HG02759 (cell line): ENCODE results near the gene GGT5.
"Not testable (repeated sequence)": the region's sequence is repeated elsewhere in the genome, so short reads cannot be mapped to it uniquely, and the experiment has no call there.

ENCODE experiments used
- ATAC-seq: cut with Tn5 transposase; IDR thresholded peaks from one replicate; pipeline ENCODE4 v1.9.1; 2021; ENCODE audit warnings: mild to moderate bottlenecking, moderate library complexity; ENCODE audit not compliant: unreplicated experiment

GGT5 gene

DNA sequence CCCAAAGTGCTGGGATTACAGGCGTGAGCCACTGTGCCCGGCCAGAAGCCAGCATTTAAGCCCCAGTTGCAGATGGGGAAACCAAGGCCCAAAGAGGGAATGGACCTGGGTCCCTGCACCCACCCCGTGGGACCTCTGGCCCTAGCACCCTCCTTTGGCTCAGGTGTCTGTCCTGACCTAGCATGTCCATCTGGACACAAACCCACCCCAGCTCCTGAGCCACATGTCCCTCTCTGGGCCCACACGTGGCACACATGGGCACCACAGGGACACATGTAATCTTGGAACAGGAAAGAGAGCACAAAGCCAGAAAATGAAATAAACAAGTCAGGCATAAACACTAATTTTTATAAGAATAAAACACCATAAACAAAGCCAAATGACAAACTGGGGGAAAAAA, 9.6 kb downstream of the GGT5 start:
- no peak for ATAC-seq

DNA sequence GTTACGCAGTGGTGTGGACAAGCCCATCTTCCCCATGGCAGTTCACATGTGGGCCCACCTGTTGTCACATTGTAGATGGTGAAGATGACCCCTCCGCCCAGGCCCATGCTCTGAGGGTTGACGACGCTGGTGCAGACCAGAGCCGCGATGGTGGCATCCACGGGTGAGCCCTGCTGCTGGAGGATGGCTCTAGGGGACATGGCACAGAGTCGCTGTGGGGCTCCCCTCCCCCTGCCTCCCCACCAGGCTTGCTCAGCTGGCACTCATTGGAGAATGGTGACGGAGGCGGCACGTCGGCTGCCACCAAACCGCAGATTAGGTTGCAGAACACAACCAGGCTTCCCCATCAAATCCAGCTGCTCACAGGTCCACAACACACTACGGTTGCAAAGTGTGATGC, 11.1 kb downstream of the GGT5 start:
- ATAC-seq: no peak

DNA sequence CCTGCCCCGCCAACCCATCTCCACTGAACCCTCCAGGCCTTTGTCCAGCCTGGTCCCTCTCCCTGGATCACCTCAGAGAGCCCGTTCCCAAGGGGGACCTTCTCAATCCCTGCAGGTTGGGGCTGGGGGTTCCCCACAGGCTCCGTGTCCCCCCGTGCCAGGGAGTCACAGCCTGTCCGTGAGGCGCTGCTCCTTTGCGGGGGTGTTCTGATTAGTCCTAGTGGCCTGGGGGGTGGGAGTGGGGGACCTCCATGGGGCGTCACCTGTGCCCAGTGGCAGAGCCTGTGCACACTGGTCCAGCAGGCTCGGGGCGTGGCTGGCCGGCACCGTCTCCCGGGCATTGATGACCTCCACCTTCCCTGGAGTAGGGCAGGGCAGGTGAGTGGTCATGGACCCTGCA, 11.6 kb downstream of the GGT5 start:
- ATAC-seq: no peak

DNA sequence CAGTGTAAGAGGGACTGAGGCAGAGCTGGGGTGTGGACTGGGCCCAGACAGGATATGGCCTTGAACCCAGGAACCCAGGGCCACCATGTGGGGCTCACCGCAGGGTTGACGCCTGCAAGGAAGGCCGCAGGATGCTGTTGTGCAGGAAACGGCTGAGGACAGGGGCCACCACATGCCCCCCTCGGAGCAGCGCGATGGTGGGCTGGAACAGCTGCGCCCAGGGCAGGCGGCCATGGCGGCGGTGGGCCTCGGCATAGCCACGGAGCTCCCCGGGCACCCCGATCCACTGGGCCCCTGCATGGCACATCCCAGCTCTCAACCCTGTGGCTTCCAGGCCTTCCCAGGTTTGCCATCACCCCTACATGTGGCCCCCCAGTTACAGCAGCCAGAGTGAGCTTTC, 12.2 kb downstream of the GGT5 start:
- ATAC-seq: no peak

DNA sequence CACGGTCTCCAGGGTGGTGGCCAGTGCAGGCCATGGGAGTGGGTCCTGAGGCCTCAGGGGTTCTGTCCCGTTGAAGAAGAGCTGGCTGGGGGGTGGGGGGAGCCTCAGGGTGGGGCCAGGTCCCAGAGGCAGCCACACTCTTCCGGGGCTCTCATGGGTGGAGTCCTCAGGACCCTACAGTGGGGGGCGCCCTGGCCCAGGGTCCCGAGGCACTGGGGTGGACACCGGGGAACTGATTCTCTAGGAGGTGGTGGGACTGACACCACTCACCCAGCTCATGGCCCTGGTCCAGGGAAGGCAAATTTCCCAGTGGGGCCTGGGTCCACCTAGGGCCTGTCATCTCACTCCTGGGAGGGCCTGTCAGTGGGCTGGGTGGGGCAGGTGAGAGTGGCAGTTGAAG, 12.8 kb downstream of the GGT5 start:
- ATAC-seq: no peak

DNA sequence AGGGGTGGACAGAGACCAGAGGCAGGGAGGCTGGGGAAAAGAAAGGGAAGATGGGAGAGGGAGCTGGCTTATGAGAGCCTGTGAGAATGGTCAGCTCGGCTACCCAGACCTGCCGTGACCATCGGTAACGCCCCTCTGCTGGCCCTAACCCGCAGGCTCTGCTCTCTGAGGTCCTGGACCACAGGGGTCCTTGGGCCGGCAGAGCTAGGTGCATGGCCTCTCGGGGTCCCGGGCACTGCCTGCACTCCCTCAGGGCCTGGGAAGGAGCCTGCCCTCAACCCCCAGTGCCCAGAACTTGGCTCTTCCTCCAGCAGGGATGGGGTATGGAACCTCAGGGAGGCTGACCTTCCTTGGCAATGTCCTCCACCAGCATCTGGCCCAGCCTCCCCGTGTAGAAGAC, 13.2 kb downstream of the GGT5 start:
- no peak for ATAC-seq

DNA sequence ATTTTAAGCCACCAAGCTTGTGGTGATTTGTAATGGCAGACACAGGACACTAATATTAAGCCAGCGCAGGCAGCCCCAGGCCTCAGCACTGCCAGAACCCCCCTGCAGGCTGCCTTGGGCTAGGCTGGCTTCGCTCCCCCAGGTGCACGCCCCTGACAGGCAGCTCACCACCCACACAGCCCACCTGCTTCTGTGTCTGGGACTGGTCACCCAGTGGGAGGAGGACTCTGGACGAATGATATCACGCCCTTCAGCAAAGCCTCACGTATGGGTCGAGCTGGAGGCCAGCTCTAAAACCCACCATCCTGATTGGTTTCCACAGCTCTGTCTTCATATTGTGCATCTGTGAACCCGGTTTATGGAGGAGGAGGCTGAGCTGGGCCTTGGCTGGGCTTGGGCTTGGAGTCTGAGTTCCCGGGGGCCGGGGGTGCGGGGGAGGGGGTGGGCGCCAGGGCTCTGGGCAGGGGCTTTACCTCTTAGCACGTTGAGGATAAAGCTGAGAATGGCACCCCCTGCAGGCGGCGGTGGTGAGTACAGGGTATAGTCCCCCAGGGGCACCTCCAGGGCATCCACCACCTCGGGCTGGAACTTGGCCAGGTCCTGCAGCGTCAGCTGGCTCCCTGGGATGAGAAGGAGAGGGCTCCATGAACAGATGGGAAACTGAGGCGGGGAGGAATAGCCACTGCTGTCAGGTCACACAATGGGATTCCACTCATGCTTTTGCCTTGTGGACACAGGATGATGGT, 13.8 kb downstream of the GGT5 start:
- no peak for ATAC-seq

DNA sequence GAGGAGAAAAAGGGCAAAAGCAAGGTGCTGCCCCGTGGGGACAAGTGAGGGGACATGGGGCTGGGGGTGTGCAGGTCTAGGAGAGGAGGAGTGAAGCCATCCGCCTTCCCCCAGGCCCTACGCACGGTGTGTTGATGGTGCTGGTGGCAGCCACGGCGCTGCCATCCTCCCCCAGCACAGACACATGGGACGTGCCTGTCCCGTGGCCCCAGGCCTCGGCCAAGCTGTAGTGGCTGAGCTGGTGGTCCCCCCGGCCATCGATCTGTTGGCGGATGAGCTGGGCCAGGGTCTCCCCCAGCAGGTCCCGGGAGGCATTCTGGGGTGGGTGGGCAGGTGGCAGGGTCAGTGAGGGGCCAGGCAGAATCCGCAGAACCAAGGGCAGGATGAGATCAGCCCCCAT, 18.9 kb downstream of the GGT5 start:
- no peak for ATAC-seq

DNA sequence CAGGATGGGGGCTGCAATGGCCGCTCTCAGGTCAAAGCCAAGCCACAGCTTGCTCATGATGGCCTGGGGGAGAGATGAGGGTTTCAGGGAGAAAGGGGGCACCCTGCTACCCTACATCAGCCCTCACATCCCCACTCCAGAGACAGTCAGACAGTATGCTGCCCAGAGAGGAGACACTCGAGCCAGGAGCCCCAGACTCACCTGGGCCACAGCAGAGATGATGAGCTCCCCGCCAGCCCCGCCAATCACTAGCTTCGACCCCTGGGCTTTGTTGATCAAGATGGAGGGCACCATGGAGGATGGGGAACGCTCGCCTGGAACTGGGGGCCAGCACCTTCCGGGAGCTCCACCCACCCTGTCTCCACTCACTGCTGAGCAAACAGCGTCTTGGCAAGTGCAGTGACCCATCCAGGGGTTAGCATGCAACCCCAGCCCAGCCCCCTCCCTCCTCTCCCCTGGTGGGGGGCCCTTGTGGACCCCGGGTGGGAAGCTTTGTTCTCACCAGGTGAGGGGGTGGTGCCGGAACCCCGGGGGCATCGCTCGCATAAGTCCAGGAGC, 19.8 kb downstream of the GGT5 start:
- no peak for ATAC-seq

DNA sequence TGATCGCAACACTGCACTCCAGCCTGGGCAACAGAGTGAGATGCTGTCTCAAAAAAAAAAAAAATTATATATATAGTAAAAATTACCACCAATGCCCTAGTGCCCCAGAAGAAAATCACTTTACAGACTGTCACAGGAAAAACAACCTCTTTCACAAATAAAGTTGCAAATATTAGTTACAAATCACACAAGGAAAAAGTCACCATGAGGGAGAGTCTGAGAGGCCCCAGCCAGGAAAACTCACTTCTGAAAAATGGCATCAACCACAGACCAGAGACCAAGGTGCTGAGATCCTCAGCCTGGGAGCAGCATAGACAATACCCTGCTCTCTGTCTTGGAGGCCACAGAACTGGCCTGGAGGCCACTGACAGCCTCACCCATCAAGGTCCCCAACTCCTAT, 20.4 kb downstream of the GGT5 start:
- ATAC-seq: no peak

DNA sequence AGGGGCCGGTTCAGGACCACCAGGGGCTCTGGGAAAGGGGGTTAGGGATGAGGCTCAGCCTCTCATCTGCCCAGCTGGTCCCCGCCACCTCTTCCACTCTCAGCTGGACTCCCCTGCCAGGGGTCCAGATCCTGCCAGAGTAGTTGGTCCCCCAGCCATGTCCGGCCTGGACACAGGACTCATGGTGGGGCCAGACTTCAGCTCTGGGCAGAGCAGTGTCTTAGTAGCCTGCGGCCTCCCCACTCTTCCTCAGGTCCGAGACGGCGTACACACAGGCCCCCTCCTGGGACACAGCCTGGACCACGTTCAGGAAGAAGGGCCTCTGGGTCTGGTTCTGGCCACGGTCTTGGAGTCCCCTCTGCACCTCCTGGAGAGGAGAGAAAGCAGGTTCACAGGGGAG, 25.1 kb downstream of the GGT5 start:
- ATAC-seq: no peak

DNA sequence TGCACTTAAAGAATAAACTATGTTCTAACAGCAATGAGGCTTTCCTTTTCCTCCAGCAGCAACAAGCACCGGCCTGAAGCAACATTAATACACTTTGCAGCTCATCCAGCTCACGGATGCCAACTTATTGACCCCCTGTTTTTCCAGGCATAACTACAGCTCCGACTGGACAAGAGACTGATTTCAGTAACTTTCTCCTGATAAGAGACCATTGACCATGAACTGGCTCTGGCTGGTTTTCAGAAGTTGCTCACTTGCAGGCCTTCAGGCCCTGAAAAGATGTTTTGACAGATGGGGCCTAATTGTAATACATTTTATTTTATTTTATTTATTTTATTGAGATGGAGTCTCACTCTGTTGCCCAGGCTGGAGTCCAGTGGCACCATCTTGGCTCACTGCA, 27.5 kb downstream of the GGT5 start:
- ATAC-seq: no peak

DNA sequence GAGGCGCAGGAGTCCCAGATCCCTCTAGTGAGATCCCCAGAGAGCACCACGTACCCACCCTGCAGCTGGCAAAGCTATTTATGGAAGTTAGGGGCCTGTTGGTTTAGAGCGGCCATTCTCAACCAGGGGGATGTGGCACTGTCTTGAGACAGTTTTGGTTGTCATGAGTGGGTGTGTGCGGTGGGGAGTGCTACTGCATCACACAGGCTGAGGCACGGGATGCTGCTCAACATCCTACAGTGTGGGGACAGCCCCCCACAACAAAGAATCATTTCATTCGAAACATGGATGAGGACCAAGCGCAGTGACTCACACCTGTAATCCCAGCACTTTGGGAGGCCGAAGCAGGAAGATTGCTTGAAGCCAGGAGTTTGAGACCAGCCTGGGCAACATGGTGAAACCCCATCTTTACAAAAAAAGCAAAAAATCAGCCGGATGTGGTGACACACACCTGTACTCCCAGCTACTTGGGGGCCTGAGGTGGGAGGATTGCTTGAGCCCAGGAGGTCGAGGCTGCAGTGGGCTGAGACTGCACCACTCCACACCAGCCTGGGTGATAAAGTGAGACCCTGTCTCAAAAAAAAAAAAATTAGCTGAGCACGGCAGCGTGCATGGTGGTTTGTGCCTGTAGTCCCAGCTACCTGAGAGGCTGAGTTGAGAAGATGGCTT, 28.2 kb downstream of the GGT5 start:
- ATAC-seq: no peak

DNA sequence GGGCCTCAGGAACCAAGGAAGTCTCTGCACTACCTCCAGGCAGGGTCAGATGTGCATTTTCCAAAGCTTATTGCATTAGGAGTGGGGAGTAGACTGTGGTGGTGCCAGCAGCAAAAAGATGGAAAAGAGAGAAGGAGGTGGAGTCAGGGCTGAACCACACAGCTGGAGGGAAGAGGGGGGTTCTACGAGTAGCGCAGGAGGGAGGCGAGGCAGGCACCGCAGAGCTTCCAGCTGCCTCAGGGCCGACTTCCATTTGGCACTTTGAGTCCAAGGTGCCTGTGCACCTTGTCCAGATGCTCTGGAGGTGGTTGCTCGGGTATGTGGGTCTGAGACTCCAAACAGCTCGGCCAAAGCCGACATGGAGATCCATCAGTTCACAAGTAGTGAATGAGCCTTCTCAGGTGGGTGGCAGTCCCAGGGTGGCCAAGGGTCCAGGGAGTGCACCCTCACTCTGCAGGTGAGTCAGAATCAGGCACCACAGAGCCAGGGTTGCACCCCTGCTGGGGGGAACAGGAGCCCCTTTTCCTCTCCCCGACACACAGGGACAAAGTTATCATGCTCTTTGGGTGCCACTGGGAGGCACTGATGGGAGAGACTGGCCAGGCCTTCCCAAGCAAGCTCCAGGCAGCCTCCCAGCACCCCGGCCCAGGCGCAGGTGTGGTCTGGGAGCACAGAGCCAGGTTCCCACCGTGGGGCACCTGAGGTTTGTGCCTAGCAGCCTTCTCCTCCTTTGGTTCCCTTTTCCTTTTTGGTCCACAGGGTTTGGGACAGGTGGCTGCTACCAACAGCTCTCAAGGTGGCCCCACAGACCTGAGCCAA, 30.2 kb downstream of the GGT5 start:
- no peak for ATAC-seq

DNA sequence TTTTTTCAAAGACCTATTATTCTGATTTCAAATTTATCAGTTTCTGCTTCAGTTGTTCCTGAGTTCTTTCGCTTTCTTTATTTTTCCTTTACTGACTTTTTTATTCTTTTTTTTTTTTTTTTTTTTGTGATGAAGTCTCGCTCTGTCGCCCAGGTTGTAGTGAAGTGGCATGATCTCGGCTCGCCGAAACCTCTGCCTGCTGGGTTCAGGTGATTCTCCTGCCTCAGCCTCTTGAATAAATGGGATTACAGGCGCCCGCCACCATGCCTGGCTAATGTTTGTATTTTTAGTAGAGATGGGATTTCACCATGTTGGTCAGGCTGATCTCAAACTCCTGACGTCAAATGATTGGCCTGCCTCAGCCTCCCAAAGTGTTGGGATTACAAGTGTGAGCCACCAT, 31.8 kb downstream of the GGT5 start:
- not testable (repeated sequence) for ATAC-seq

DNA sequence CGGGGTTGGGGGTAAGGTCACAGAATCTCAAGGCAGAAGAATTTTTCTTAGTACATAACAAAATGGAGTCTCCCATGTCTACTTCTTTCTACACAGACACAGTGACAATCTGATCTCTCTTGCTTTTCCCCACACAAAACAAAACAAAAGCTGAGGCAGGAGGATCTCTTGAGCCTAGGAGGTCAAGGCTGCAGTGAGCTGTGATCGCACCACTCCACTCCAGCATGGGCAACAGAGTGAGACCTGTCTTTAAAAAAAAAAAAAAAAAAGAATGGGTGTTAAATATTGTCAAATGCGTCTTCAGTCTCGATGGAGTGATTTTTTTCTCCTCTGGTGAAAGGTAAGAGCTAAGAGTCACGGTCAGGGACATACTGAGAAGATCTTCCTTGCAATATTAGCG, 33.2 kb downstream of the GGT5 start:
- not testable (repeated sequence) for ATAC-seq

DNA sequence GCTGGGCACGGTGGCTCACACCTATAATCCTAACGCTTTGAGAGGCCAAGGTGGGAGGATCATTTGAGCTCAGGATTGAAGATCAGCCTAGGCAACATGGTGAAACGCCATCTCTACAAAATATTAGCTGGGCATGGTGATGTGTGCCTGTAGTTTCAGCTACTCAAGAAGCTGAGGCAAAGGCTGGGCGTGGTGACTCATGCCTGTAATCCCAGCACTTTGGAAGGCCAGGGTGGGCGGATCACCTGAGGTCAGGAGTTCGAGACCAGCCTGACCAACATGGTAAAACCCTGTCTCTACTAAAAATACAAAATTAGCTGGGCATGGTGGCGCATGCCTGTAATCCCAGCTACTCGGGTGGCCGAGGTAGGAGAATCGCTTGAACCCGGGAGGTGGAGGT, 34.5 kb downstream of the GGT5 start:
- ATAC-seq: not testable (repeated sequence)

DNA sequence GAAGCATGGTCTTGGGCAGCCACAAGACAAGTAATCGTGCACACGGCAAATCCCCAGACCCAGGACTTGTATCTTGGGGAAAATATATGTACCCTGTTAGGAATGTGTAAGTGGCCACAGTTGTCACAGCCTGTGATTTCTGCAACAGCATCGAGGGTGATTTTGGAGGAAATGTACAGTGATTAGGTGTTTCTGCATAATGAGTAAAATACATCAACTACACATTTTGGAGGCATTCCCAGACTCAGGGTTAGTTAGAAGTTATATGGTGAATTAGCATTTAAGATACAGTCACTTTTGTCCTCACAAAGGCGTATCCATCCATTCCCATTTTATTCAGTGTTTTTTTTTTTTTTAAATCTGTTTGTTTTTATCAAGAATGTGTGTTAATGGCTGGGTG, 35.2 kb downstream of the GGT5 start:
- ATAC-seq: no peak

DNA sequence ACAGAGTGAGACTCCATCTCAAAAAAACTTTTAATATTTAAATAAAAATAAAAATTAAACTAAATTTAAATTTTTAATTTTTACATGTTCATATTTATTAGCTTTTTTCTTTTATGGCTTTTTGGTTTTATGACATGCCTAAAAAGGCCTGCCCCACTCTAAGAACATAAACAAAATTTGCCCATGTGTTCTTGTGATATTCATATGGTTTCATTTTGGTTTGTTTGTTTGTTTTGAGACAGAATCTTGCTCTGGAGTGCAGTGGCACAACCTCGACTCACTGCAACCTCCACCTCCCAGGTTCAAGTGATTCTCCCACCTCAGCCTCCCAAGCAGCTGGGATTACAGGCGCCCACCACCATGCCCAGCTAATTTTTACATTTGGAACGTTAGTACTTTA, 35.9 kb downstream of the GGT5 start:
- ATAC-seq: no peak

DNA sequence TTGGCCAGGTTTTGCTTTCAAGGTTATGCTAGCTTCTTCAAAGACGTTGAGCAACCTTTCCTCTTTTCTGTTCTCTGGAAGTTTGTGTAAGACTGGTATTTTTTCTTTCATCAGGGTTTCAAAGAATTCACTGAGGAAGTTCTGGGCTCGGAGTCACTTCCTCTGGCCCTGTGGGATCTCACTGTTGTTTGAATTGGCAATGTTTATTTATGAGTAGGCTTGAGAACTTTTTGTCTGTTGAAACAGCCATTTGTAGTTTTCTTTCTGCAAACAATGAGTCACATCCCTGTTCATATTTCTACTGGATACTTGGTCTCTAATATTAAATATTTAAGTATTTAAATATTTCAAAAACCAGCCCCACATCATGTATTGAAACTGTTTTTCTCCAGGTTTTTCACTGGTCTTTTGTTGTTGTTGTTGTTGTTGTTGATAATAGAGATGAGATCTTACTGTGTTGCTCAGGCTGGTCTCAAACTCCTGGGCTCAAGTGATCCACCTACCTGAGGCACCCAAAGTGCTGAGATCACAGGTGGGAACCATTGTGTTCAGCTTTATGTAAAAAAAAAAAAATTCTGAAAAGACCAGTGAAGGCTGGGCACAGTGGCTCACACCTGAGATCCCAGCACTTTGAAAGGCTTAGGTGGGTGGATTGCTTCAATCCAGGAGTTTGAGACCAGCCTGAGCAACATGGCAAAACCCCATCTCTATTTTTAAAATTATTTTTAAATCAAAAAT, 36.7 kb downstream of the GGT5 start:
- ATAC-seq: no peak
